ENCODE measurements around the gene ACAA2.
A peak's percentile ranks its signal among the peaks of the same experiment; 100 is the strongest.

ACAA2 gene

DNA sequence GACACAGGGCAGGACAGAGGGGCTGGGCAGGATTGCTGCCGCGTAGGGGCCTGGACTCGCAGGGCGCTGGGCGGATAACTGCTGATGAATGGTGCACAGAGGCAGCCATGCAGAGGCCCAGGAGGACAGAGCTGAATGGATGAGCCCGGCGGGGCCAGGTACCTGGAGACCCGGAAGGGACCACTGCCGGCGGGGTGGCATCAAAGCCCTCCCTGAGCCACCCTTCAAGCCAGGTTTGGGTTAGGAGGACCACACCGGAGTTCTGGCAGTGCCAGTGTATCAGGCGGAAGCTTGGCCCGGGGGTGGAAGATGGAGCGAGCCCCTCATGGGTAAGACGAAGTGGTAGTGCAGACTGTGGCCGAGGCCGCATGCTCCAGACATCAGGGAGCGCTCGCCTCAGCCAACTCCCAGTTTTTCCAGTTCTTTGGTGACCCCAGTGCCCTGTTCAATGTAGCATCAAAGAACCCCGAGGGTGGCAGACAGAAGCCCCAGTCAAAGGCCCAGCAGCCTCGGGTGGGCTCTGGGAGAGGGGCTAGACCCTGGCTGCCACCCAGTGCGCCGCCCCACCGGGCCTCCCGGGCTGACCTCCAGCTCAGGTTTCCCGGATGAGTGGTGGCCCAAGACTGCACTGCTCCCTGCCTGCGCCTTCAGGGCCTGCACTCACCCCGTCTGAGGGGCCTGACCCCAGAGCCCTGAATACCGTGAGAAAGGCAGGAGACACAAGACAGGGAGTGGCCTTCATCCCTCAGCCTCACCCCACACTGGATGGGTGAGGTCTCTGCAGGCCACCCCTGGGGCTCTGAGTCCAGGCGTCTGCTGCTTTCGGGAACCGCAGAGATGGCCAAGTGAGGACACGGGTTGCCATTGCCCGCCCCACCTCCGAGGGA lies 50.9 kb downstream of the ACAA2 start:
- DNase-seq: no peak

DNA sequence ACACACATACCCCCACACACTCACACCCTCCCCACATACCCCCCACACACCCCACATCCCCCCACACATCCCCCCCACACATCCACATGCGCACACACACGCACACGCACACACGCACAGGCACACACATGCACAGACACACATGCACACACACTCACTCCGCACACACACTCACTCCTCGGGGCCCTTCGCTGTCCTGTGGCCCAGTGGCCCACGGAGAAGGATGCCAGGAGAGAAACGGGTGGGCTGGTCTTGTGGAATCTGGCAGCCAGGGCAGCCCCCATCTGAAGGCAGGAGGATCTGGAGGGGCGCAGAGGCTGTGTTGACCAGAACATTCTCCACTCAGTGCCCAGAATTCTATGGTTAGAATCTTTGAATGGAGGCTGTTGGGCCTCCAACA lies 51.6 kb downstream of the ACAA2 start:
- no peak for DNase-seq

DNA sequence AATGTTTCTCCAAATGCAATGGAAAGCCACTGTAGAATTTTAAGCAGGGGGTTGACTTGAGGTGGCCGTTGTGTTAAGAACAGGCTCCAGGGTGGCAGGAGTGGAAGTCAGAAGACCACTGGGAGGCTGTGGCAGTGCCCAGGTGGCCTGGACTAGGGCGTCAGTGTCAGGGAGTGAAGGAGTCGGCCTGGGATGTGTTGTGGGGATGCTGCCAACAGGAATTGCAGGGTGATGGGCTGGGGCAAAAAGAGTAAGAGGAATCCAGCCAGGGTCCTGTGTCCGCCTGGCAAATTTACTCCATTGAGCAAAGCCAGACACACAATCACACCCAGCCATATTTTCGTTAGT lies 55.1 kb downstream of the ACAA2 start:
- DNase-seq: no peak

DNA sequence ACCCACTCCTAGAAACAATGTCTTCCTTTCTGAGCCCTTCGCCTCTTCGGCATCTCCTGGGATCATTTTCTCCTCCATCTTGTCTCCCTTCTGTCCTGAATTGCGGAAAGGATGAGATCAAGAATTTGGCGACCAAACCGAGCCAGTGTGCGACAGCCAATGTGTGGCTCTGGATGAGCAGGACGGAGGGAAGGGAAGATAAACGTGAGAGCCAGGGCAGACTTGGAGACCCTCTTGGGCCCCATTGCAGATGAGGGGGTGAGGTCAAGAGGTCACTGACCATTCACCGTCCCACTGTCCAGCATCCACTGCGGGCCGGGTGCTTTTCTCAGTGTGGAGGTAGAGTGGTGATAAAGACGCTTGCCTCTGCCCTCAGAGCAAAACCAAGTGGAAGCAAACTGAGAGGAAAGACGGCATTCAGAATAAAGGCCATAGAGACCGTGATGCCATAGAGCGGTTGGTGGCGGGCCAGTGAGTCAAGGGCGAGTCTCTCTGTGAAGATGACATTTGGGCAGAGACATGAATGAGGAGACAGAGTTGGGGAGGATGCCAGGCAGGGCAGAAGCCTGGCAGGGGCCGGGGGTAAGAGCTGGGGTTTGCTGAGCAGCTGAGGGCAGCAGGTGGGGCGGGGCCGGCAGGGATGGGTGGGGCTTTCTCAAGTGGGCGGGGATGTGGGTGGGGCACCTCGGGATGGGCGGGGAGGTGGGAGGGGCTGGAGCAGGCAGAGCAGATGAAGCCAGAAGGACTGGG lies 55.6 kb downstream of the ACAA2 start:
- DNase-seq: peak; percentile 28

DNA sequence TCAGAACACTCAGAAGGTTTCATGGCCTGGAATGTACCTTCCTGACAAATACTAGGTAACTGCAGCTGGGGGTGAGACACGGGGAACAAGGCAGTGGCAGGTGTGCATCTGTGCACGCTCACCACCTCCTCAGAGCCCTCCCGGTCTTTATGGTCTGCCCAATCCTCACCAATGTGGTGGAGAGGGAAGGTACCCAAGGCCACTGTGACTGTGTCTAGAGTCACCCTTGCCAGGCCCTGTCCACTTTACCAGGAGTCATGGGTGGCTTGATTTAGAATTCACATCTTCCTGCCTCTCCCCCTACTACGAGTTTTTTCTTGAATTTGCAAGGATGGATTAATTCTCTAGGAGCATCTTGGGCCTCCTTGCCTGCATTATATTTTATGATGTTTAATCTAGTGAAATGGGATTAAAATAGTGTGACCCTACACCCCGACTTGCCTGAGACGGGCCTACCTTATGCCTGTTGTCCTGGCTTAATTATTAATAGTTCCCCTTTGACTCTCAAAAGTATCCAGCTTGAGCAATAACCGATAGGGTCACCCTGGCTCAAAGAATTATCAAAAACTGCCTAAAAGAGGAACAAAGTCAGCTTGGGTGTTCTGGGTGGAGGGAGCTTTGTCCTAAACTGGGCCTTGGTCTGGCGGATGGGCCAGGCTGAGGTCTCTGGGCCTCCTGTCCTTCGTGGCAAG lies 56.5 kb downstream of the ACAA2 start:
- DNase-seq: no peak

DNA sequence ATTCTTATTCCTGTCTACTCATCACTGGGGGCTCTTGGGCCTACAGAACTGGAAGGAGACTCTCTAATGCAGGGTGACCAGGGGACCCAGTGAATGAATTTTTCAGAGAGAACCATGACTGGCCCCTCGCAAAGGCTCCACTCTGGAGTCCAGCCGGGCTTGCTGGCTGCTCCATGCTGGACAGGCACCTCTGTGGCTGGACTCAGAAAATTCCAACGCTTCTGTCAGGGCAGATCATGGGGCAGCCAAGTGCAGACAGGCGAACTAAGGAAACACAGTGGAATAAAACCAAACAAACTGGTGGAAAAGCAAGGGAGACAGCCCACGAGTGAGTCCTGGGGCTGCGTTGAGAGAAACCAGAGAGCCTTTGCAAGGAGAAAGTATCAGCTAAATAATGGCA lies 57.2 kb downstream of the ACAA2 start:
- DNase-seq: no peak

DNA sequence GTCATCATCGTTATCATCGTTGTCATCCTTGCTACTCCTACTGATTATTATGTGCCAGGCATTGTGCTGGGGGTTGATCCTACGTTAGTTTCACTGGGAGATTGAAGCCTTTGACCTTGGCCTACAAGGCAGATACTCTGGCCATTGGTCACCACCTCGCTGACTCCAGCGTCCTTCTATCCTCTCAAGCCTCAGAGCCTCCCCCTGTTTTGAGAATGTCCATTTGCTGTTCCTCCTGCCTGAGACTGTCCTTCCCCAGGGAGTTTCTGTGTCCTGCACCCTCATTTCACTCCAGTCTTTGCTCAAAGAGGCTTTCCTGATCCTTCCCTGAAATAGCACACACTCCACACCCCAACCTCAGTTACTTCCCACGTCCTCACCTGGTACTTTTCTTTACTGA lies 57.8 kb downstream of the ACAA2 start:
- no peak for DNase-seq

DNA sequence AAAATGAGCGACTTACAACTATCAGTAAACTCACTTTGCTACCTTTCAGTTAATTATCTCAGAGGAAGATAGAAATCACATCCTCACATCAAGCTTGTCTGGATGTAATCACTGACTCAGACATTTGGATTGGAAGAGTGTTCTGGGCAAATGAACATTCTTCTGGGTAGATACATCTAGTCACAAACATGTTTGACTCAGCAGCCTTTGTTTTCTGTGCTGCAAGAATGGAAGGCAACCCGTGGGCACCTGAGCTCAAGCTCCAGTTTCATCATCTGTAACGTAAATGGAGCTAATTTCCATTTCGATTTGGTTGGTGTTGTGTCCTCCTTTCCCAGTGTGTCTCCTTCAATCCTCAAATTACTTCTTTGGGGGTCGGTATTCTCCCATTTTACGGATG lies 58.5 kb downstream of the ACAA2 start:
- no peak for DNase-seq

DNA sequence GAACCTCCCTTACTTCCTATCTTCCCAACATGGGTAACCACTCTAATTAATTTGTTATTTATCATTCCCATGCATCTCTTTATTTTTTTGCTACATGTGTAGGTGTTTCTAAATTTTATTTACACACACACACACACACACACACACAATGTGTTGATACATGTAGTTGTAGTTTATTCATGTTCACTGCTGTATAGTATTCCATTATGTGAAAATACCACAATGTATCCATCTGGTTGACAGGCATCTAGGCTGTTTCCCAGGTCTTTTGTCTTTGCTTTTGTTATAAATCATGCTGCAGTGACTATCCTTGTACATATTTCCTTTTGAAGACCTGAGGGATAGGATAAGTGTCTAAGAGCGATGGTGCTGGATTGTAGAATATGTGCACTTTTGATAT lies 59.7 kb downstream of the ACAA2 start:
- no peak for DNase-seq

DNA sequence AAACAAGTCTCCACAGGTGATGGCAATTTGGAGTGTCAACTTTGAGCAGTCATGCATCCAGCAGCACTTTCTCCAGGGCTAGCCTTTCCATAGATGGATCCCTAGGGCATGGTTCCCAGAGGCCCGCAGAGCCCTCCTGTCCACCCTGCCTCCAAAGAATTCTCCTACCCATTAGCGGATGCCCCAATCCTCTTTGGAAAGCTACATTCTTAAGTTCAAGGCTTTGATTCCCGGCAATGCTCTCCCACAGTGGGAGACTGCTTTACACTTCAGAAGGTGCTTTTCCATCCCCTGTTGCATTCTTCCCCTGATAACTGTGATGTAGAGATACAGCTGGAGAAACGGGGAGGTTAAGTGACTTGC lies 61.3 kb downstream of the ACAA2 start:
- no peak for DNase-seq

DNA sequence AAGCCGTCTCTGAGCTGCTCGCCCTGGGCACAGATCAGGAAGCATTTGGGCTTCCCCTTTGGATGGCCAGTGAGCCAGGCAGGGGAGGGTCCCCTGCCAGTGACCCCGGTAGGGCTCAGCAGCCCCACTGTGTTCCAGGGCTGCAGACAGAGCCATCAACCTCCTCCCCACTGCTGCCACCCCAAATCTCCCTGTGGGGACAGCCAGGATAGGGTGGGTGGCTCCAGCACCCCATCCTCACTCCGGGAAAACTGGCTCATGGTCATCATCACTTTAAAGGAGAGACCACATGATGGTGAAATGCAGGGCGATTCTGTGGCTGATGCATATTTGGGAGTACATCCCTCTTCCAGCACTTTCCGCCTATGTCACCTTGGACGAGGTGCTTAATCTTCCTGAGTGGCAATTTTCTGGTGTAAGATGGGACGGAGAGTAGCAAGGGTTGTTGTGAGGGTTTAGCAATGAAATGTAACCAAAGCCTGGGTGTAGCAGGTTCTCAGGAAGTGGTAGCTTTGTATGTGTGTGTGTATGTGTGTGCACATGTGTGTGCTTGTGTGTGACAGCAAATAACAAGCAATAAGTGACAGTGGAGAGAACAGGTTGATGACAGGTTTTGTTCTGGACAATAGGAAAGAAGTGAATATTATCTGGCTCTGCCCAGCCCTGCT lies 61.8 kb downstream of the ACAA2 start:
- peak; percentile 90 for DNase-seq

DNA sequence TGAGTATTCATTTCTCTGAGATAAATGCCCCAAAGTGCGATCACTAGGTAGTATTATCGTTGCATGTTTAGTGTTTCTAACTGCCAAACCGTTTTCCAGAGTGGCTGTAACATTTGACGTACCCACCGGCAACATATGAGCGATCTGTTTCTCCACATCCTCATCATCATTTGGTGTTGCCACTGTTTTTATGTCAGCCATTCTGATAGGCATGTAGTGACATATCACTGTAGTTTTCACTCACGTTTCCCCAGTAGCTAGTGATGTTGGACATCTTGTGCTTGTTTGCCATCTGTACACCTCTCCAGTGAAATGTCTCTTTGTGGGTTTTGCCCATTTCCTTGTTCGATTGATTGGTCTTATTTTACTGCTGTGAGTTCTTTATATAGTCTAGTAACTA lies 63.8 kb downstream of the ACAA2 start:
- no peak for DNase-seq

DNA sequence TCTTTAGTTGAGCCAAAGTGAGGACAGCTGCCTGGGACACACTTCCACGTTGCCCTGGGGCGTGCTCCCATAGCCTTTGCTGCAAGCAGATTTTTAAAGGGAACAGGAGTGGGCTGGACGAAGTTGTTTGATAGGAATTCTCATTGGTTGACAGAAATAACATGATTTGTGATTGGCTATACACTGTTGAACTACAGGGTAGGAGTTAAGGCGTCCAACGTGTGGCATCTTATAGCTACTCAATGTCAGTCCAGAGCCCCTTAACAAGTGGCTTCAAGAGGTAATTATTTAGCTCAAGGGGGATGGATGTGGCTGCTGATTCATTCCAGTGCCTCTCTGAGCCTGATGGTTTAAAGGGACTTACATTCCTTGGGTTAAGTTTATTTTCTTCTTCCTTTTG lies 65.5 kb downstream of the ACAA2 start:
- no peak for DNase-seq

DNA sequence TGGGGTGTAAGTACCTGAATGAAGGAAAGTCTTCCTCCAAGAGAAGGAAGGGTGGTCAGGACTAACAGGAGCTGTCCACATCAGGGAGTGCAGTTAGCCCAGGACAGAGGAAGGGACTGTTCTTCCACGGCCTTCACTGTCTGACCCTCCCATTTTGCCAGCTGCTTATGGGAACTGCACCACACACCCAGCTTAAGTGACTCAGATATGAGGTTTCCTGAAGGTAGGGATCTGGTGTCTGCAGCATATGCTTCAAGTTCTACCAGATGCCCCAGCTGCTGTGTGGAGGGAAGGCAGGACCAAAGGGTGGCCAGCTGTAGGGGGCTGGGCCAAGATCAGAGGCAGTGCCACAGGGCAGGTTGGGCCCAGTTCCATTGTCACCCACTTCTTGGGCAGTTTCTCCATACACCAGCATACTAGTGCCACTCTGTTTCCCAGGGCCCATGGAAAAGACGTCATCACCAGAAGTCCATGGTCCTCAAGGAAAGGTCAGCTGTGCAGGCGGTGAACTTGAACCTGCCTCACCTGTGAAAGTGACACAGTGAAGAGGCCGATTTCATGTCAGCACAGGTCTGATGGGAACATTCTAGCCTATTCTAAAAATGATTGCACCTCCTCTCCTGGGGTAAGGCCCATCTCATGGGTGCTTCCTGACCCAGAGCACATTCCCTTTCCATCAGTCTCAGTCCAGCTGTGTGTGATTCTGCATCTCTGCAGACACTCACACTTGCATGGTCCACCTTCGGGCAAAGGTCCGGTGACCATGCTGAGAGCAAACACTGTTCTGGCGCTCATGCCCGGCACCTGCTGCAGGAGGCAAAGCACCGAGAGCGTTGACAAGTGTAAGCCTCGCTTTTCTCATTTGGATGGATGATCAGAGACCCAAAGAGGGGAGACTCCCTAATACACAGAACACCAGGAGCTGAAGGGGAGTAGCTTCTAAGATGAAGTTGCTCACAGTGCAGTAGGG lies 68.0 kb downstream of the ACAA2 start:
- peak; percentile 91 for DNase-seq

DNA sequence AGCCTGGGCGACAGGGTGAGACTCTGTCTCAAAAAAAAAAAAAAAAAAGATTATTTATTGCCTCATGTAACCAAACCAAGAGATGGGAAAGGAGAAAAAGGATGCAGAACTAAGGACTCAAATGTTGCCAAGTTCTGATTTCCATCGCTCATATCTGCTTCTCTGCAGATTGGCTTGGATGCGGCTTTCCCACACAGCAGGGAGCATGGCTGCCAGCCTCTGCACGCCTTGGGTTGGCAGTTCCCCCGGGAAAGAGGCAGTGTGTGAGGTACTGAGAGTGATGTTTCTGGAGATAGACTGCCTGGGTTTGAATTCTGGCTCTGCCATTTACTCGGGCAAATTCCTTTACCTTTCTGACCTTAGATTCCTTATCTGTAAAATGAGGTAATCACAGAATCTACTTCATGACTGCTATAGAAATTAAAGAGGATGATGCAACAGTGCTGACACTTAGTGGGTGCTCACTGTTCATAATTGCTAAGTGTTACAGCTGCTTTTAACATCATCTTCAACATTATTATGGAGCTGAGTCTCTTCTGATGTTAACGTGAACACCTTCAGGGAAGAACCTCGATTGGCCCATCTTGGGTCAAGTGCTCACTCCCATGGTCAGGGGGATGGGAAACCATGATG lies 68.8 kb downstream of the ACAA2 start:
- DNase-seq: no peak

DNA sequence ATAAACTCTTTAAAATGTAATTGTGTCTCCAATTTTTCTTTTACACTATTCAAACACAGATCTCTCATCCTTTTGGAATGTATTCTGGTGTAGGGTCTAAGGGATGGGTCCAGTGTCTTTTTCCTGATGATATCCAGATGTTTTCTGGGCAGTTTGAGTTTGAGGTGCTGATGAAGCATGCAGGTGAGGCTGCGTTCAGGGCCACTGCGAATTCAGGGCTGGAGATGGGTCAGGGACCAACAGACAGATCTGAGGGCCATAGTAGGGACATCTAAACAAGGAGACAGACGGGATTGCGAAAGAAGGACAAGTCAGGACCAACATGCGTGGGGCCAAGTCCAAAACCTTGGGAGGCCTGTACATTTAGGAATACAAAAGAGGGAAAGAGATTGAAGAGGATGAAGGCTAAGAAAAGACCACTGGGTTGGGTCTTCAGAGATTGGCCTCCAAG lies 70.2 kb downstream of the ACAA2 start:
- DNase-seq: no peak

DNA sequence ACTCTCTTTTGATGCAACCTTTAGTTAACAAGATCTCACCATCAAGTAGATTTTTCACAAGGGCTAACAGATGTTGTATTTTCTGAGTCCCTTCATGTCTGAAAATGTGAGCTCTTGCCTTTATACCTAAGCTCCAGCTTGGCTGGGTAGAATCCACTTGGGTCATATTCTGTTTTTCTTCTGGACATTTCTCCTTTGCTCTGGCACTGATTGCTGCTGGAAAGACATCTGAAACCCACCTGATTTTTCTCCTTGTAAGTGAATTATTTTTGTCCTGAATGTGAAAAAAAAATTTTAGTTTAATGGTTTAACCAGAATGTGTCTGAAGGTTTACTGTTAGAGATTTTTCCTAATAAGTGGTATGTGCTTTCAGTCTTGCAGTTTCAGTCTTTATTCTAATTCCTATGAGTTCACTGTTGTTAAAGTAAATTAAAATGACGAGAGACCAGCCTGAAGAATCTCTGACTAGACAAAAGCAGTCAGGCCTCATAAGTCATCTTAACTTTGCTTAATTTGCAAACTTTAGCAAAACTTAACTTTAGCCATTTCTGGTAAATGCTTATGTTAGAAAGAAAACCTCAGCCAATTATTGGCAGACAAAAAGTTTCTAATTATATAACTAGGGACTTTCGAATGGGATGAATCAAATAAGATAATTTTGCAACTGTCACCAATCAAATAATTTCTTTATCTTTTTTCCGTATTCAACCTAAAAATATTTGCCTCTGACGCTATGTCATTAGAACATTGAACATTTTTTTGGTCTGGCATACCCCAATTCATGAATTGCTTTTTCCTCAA lies 70.8 kb downstream of the ACAA2 start:
- DNase-seq: no peak

DNA sequence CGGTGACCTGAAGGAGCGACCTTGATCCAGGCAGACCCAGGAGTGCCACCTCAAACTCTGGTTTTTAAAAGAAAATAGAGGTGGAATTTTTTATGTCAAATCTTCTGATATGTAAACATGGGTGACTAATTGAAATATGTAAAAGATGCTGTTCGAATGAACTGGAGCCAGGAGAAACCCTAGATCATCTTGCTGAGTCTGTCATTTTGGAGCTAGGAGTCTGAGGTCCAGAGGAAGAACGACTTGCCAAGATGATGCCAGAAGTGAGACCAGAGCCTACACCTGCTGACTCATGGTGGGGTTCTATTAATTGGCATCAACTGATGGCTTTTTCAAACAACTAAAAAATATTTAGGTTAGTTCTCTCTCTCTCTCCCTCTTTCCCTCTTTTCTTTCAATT lies 74.1 kb downstream of the ACAA2 start:
- no peak for DNase-seq

DNA sequence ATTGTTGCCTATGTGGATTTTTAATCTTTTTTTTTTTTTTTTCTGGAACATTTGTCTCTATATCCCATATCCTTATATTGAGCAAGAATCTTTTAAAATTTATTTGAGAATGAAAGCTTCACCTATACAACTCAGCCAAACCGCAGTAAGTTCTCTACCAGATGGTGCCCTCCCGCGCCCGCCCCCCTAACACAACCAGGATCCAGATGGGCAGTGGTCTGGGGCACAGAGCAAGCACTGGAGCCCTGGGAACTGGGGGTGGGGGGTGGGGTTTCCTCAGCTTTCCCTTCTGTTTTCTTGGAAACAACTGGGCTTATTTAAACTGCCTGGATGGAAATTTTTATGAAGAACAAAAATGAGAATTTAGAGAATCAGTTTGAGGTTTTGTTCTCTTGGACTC lies 74.6 kb downstream of the ACAA2 start:
- DNase-seq: no peak

DNA sequence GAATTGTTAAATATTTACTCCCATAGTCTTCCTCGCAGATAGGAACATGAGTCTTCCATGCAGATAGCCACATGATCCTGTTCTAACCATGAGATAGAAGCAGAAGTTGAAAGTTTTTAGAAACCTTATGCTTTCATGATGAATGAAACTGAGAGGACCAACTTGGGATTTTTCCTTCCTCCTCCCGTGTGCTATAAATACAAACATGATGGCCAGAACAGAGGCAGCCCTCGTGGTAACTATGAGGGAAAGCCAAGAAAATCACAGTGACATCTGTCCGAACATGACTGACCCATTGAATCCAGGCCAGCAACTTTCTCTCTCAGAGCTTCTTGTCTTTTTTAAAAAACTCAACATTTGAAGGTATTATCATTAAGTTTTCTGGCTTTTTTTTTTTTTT lies 78.5 kb downstream of the ACAA2 start:
- DNase-seq: no peak

Data from NCI-H146 (cell line).